ENCODE results near the gene FAM83G. TPM values are rescaled to one million over a fixed set of nuclear protein-coding genes. Genes with fewer than 3 reads are reported as not detected.

Gene FAM83G
- total and polyA plus RNA-seq, 8 donors = 2.9 to 12.1 (median 3.6) TPM

DNA sequence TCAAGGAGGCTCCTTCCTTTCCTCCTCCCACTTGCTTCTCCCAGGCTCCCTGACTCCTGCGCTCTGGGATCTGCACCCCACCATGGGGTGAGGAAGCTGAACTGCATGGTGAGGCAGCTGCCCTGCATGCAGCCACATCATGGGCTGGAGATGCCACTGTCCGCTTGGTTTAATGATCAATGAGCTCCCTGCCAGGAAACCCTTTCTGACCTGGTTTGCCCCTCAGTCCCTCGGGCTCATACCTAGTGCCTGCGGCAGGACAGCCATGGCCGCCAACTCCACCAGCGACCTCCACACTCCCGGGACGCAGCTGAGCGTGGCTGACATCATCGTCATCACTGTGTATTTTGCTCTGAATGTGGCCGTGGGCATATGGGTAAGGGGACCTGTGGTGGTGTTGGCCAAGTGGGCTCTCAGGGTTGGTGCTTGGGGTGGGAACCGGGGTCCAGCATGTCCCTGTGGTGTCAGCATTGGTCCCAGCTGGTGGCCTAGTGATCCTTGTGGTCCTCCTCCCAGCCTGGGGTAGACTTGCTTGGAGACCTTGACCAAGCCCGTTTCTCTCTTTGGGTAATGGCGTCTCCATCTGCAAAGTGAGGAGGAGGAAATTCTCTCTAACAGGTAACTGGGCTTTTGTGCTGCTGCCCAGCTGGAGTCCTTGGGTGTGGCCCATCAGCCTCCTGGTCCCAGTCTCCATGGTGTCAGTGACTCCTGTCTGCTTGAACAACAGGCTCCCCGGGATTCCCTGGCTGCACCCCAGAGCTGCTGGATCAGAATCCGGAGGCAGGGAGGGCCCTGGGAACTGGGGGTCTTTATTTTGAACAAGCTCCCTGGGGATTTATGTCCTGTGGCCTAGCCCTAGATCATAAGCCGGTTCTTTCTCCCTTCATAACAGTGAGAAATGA, 52.4 kb downstream of the FAM83G start, which contains the start of gene SLC5A10:
Gene SLC5A10, plus strand, starts transcription at position 225 of the 902 bp plus-strand sequence. Its CDS starts 41 bp downstream, at position 266.
- Histone ChIP-seq H3K4me3 (no peak within 1 kb of the TSS), H3K36me3 (no peaks in the 10 kb centered on the region), H3K27me3 (no peaks in the 10 kb centered on the region), H3K4me1 (no peaks in the 10 kb centered on the region), H3K9me3 (no peaks in the 10 kb centered on the region), H3K27ac (no peak within 1 kb of the TSS)
- DNase-seq (no peak), ATAC-seq (no peak)
- TF ChIP-seq, protein P1, sequence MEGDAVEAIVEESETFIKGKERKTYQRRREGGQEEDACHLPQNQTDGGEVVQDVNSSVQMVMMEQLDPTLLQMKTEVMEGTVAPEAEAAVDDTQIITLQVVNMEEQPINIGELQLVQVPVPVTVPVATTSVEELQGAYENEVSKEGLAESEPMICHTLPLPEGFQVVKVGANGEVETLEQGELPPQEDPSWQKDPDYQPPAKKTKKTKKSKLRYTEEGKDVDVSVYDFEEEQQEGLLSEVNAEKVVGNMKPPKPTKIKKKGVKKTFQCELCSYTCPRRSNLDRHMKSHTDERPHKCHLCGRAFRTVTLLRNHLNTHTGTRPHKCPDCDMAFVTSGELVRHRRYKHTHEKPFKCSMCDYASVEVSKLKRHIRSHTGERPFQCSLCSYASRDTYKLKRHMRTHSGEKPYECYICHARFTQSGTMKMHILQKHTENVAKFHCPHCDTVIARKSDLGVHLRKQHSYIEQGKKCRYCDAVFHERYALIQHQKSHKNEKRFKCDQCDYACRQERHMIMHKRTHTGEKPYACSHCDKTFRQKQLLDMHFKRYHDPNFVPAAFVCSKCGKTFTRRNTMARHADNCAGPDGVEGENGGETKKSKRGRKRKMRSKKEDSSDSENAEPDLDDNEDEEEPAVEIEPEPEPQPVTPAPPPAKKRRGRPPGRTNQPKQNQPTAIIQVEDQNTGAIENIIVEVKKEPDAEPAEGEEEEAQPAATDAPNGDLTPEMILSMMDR (IDR thresholded peaks at IDR 0.05) = no peak
- intact Hi-C loops (cut with DNase I) = no loop called here

GRCh38 chr17:18950944-18951905, 53.3 kb downstream of the FAM83G start:
- Histone ChIP-seq H3K4me1 (no peaks in the 10 kb centered on the region), H3K9me3 (no peaks in the 10 kb centered on the region), H3K36me3 (no peaks in the 10 kb centered on the region), H3K27me3 (no peaks in the 10 kb centered on the region), H3K4me3 (no peak overlapping the region), H3K27ac (no peak overlapping the region)
- TF ChIP-seq, protein P1 (IDR thresholded peaks at IDR 0.05) = no peak
- intact Hi-C loops (cut with DNase I) = no loop called here
- DNase-seq (peak in 1 of 4 donors; percentile 60), ATAC-seq (peak; percentile 78)

DNA sequence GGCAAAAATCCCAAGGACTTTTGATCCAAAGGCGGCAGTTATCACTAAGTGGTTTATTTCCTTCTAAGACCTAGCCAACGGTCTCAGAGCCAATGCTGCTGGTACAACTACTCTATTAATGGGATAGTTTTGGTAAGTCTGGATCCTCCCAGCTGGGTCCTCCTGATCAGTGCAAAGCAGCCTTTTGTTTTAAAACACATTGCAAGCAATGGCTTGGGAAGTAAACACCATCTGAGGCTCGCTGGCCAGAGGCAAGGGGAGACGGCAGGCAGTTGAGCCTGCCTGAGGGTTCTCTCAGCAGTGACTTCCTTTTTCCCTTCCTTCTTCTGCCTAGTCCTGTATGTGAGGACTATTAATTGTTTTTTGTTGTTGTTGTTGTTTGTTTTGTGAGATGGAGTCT, 54.2 kb downstream of the FAM83G start:
- Histone ChIP-seq H3K4me3 (no peak overlapping the region), H3K36me3 (no peaks in the 10 kb centered on the region), H3K4me1 (no peaks in the 10 kb centered on the region), H3K27me3 (no peaks in the 10 kb centered on the region), H3K9me3 (no peaks in the 10 kb centered on the region), H3K27ac (no peak overlapping the region)
- ATAC-seq = no peak
- no peak for DNase-seq
- intact Hi-C loops (cut with DNase I) = no loop called here
- TF ChIP-seq, protein P1 (IDR thresholded peaks at IDR 0.05) = no peak

GRCh38 chr17:18949566-18949965, 55.0 kb downstream of the FAM83G start:
- H3K36me3 ChIP-seq = no peaks in the 10 kb centered on the region
- intact Hi-C loops (cut with DNase I) = no loop called here
- TF ChIP-seq, protein P1 (IDR thresholded peaks at IDR 0.05) = no peak
- no peaks in the 10 kb centered on the region for H3K9me3 ChIP-seq
- no peaks in the 10 kb centered on the region for H3K4me1 ChIP-seq
- H3K27me3 ChIP-seq = no peaks in the 10 kb centered on the region
- ATAC-seq = no peak
- peak in 1 of 4 donors; percentile 71 for DNase-seq
- H3K27ac ChIP-seq = no peak overlapping the region
- H3K4me3 ChIP-seq = no peak overlapping the region

Data from left lung (tissue), 10 donors.